ENCODE measurements around the gene FAT4.

The FAT4 gene

DNA sequence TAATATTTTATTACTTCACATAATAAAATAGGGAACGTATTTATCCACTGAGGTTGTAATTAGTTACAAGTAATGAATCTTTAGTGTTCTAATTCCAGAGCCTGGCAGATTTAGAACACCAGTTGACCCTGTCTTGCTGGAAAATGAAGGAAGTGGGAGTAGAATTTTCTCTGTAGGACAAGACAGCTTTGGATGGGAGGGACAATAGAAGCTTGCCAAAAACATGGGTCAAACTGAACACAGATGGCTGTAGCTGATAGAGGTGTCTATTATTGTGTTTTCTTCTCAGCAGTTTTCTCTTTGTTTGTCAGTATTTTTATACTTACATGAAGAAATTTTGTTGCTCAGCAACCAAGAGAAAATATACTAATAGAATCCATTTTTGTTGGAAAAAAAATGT is 20.2 kb downstream of the FAT4 start:
- Histone ChIP-seq H2BK120ac (ENCODE audit: insufficient read depth, low read length, poor library complexity) (no peak overlapping the region), H3K27ac (ENCODE audit: low read depth, low read length) (no peak overlapping the region), H4K8ac (ENCODE audit: low read depth, low read length) (no peak overlapping the region), H3K4ac (ENCODE audit: low read depth, low read length) (no peak overlapping the region), H3K9ac (ENCODE audit: low read length) (no peak overlapping the region), H4K91ac (ENCODE audit: low read depth, low read length) (no peak overlapping the region), H3K18ac (ENCODE audit: low read length) (no peak overlapping the region), H3K4me1 (ENCODE audit: control insufficient read depth in 1 of 2, insufficient read depth in 2 of 2, low read length in 2 of 2) (no peaks in the 10 kb centered on the region), H3K27me3 (ENCODE audit: insufficient read depth, low read length) (no peaks in the 10 kb centered on the region), H3K9me3 (ENCODE audit: insufficient read depth, low read depth, low read length) (no peaks in the 10 kb centered on the region), H3K23ac (ENCODE audit: low read length) (no peak overlapping the region), H3K4me2 (ENCODE audit: low read length) (no peak overlapping the region), H2BK12ac (ENCODE audit: low read length) (no peak overlapping the region), H3K79me2 (ENCODE audit: control insufficient read depth, insufficient read depth, low read length, poor library complexity) (no peaks in the 10 kb centered on the region), H2AK5ac (ENCODE audit: low read length) (no peak overlapping the region), H2AFZ (ENCODE audit: insufficient read depth, low read length, poor library complexity) (no peak overlapping the region), H3K14ac (ENCODE audit: low read length) (no peak overlapping the region), H2BK5ac (ENCODE audit: low read depth, low read length, poor library complexity) (no peak overlapping the region), H3K36me3 (ENCODE audit: control insufficient read depth in 1 of 2, insufficient read depth in 2 of 2, low read length in 2 of 2) (no peaks in the 10 kb centered on the region), H4K12ac (ENCODE audit: low read depth, low read length) (no peak overlapping the region), H3K4me3 (ENCODE audit: low read depth, low read length) (no peak overlapping the region), H3K79me1 (ENCODE audit: low read length) (no peaks in the 10 kb centered on the region)
- DNase-seq = no peak
- no CpG with 5 or more reads among the region's 1 CpG for WGBS (ENCODE audit: extremely low coverage, insufficient coverage, insufficient read length)

DNA sequence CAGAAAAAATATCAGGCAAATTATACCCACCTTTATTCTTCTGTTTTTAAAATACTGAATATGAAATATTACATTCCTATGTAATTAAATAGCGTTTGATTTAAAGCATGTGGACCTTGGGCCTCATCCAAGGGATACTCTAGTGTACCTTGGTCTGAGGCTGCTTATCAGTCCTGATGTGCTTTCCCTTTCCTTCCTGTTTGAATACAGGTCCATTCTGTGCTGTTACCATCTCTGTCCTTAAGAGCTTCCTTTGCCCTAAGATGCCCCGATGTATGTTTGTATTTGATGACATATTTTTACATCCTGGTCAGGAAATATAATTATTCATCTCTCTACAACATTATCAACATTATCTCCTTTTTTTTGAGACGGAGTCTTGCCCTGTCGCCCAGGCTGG is 24.1 kb downstream of the FAT4 start:
- no peak overlapping the region for H2BK120ac ChIP-seq (ENCODE audit: insufficient read depth, low read length, poor library complexity)
- WGBS (ENCODE audit: extremely low coverage, insufficient coverage, insufficient read length) = no CpG with 5 or more reads among the region's 4 CpGs
- H3K4me3 ChIP-seq (ENCODE audit: low read depth, low read length) = no peak overlapping the region

DNA sequence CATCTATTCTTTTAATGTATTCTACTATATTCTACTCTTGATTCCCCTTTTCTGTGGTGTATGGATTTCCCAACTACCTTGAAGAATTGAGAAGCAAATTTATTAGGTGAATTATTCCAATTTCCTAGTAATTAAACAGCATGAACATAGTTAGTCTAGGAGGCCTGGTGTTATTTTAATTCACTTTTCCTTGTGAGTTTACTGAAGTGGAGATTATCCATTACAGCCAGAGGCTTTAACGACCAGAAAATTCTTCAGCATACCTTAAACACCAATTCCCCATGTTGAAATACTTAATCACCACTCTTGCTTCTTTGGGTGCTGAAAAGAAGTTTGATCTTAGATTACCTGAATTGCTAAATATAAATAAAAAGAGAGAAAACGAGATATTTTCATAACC is 29.4 kb downstream of the FAT4 start:
- Histone ChIP-seq H3K18ac (ENCODE audit: low read length) (no peak overlapping the region), H3K23ac (ENCODE audit: low read length) (no peak overlapping the region), H3K79me1 (ENCODE audit: low read length) (no peaks in the 10 kb centered on the region), H2BK5ac (ENCODE audit: low read depth, low read length, poor library complexity) (no peak overlapping the region), H2BK120ac (ENCODE audit: insufficient read depth, low read length, poor library complexity) (no peak overlapping the region), H3K14ac (ENCODE audit: low read length) (no peak overlapping the region), H3K79me2 (ENCODE audit: control insufficient read depth, insufficient read depth, low read length, poor library complexity) (no peaks in the 10 kb centered on the region), H2BK12ac (ENCODE audit: low read length) (no peak overlapping the region), H3K9me3 (ENCODE audit: insufficient read depth, low read depth, low read length) (no peaks in the 10 kb centered on the region), H3K4ac (ENCODE audit: low read depth, low read length) (no peak overlapping the region), H4K91ac (ENCODE audit: low read depth, low read length) (no peak overlapping the region), H3K9ac (ENCODE audit: low read length) (no peak overlapping the region), H2AFZ (ENCODE audit: insufficient read depth, low read length, poor library complexity) (no peak overlapping the region), H3K27me3 (ENCODE audit: insufficient read depth, low read length) (no peaks in the 10 kb centered on the region), H3K4me1 (ENCODE audit: control insufficient read depth in 1 of 2, insufficient read depth in 2 of 2, low read length in 2 of 2) (no peaks in the 10 kb centered on the region), H4K8ac (ENCODE audit: low read depth, low read length) (no peak overlapping the region), H3K36me3 (ENCODE audit: control insufficient read depth in 1 of 2, insufficient read depth in 2 of 2, low read length in 2 of 2) (no peaks in the 10 kb centered on the region), H3K4me2 (ENCODE audit: low read length) (no peak overlapping the region), H3K4me3 (ENCODE audit: low read depth, low read length) (no peak overlapping the region), H3K27ac (ENCODE audit: low read depth, low read length) (no peak overlapping the region), H4K12ac (ENCODE audit: low read depth, low read length) (no peak overlapping the region), H2AK5ac (ENCODE audit: low read length) (no peak overlapping the region)
- no CpG with 5 or more reads among the region's 2 CpGs for WGBS (ENCODE audit: extremely low coverage, insufficient coverage, insufficient read length)
- no peak for DNase-seq

More for the DNA sequence above, 24.1 kb downstream of the FAT4 start:
- no peaks in the 10 kb centered on the region for H3K36me3 ChIP-seq (ENCODE audit: control insufficient read depth in 1 of 2, insufficient read depth in 2 of 2, low read length in 2 of 2)
- no peak overlapping the region for H3K4ac ChIP-seq (ENCODE audit: low read depth, low read length)
- H3K14ac ChIP-seq (ENCODE audit: low read length) = no peak overlapping the region
- no peaks in the 10 kb centered on the region for H3K9me3 ChIP-seq (ENCODE audit: insufficient read depth, low read depth, low read length)
- H2AK5ac ChIP-seq (ENCODE audit: low read length) = no peak overlapping the region
- no peak overlapping the region for H2AFZ ChIP-seq (ENCODE audit: insufficient read depth, low read length, poor library complexity)
- no peaks in the 10 kb centered on the region for H3K79me1 ChIP-seq (ENCODE audit: low read length)
- no peak overlapping the region for H4K12ac ChIP-seq (ENCODE audit: low read depth, low read length)
- H3K4me2 ChIP-seq (ENCODE audit: low read length) = no peak overlapping the region
- no peaks in the 10 kb centered on the region for H3K79me2 ChIP-seq (ENCODE audit: control insufficient read depth, insufficient read depth, low read length, poor library complexity)
- no peak overlapping the region for H3K9ac ChIP-seq (ENCODE audit: low read length)
- H3K4me1 ChIP-seq (ENCODE audit: control insufficient read depth in 1 of 2, insufficient read depth in 2 of 2, low read length in 2 of 2) = no peaks in the 10 kb centered on the region
- no peak overlapping the region for H4K8ac ChIP-seq (ENCODE audit: low read depth, low read length)
- H3K23ac ChIP-seq (ENCODE audit: low read length) = no peak overlapping the region
- no peaks in the 10 kb centered on the region for H3K27me3 ChIP-seq (ENCODE audit: insufficient read depth, low read length)
- DNase-seq = no peak
- no peak overlapping the region for H3K27ac ChIP-seq (ENCODE audit: low read depth, low read length)
- no peak overlapping the region for H3K18ac ChIP-seq (ENCODE audit: low read length)
- no peak overlapping the region for H2BK5ac ChIP-seq (ENCODE audit: low read depth, low read length, poor library complexity)
- no peak overlapping the region for H4K91ac ChIP-seq (ENCODE audit: low read depth, low read length)
- H2BK12ac ChIP-seq (ENCODE audit: low read length) = no peak overlapping the region

DNA sequence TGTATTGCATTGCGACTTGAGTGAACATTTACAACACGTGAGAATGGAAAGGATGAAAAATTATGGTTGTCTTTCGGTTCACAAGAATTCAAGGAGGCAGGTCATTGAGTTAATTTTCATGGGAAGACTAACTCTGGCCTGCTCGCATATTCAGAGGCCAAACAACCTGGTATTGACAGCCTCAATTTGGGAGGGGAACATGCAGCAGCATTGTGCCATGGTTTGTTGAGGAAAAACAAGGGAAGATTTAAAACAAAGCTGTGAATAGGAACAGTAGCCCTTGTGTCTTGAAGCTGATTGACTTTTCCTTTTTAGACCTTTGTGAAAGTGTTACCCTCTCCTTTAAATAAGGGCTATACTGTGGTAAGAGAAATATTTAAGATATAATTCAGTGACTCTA is 31.9 kb downstream of the FAT4 start:
- H3K4me2 ChIP-seq (ENCODE audit: low read length) = no peak overlapping the region
- no peak overlapping the region for H3K18ac ChIP-seq (ENCODE audit: low read length)
- H3K9ac ChIP-seq (ENCODE audit: low read length) = no peak overlapping the region
- no peak overlapping the region for H2AFZ ChIP-seq (ENCODE audit: insufficient read depth, low read length, poor library complexity)
- no peaks in the 10 kb centered on the region for H3K79me1 ChIP-seq (ENCODE audit: low read length)
- no peak overlapping the region for H2BK5ac ChIP-seq (ENCODE audit: low read depth, low read length, poor library complexity)
- no peak overlapping the region for H3K14ac ChIP-seq (ENCODE audit: low read length)
- no peak overlapping the region for H2BK120ac ChIP-seq (ENCODE audit: insufficient read depth, low read length, poor library complexity)
- no peak overlapping the region for H3K27ac ChIP-seq (ENCODE audit: low read depth, low read length)
- no peaks in the 10 kb centered on the region for H3K79me2 ChIP-seq (ENCODE audit: control insufficient read depth, insufficient read depth, low read length, poor library complexity)
- WGBS (ENCODE audit: extremely low coverage, insufficient coverage, insufficient read length) = no CpG with 5 or more reads among the region's 4 CpGs
- no peak overlapping the region for H3K23ac ChIP-seq (ENCODE audit: low read length)
- no peak overlapping the region for H3K4ac ChIP-seq (ENCODE audit: low read depth, low read length)
- H3K27me3 ChIP-seq (ENCODE audit: insufficient read depth, low read length) = no peaks in the 10 kb centered on the region
- H4K12ac ChIP-seq (ENCODE audit: low read depth, low read length) = no peak overlapping the region
- no peaks in the 10 kb centered on the region for H3K4me1 ChIP-seq (ENCODE audit: control insufficient read depth in 1 of 2, insufficient read depth in 2 of 2, low read length in 2 of 2)
- no peak overlapping the region for H4K8ac ChIP-seq (ENCODE audit: low read depth, low read length)
- no peak overlapping the region for H3K4me3 ChIP-seq (ENCODE audit: low read depth, low read length)
- DNase-seq = no peak
- H2BK12ac ChIP-seq (ENCODE audit: low read length) = no peak overlapping the region
- no peaks in the 10 kb centered on the region for H3K9me3 ChIP-seq (ENCODE audit: insufficient read depth, low read depth, low read length)
- H3K36me3 ChIP-seq (ENCODE audit: control insufficient read depth in 1 of 2, insufficient read depth in 2 of 2, low read length in 2 of 2) = no peaks in the 10 kb centered on the region
- no peak overlapping the region for H4K91ac ChIP-seq (ENCODE audit: low read depth, low read length)
- no peak overlapping the region for H2AK5ac ChIP-seq (ENCODE audit: low read length)

Measured in trophoblast cell (in vitro differentiated cells and primary cell).